Measurements from ENCODE around the gene OGDH.

Gene OGDH

GRCh38 chr7:44667190-44667589 lies 60.8 kb downstream of the OGDH start:
- TF ChIP-seq ZFX (IDR thresholded peaks at IDR 0.05) (no peak), CTCF (conservative IDR thresholded peaks at IDR 0.05) (no peak)

GRCh38 chr7:44671069-44671468 lies 64.6 kb downstream of the OGDH start:
- no peak overlapping the region for H3K27ac ChIP-seq
- TF ChIP-seq CTCF (conservative IDR thresholded peaks at IDR 0.05) (no peak), ZFX (IDR thresholded peaks at IDR 0.05) (no peak)

More at GRCh38 chr7:44667190-44667589, 60.8 kb downstream of the OGDH start:
- no peak overlapping the region for H3K27ac ChIP-seq

- TF ChIP-seq CTCF (conservative IDR thresholded peaks at IDR 0.05) (no peak), ZFX (IDR thresholded peaks at IDR 0.05) (no peak)
- H3K27ac ChIP-seq: no peak overlapping the region
These were observed 66.9 kb downstream of the OGDH start for GRCh38 chr7:44673324-44673723.

- no peak for TF ChIP-seq ZFX (IDR thresholded peaks at IDR 0.05)
- no peak for TF ChIP-seq CTCF (conservative IDR thresholded peaks at IDR 0.05)
- H3K27ac ChIP-seq: no peak overlapping the region
These were observed 67.3 kb downstream of the OGDH start for GRCh38 chr7:44673771-44674170.

GRCh38 chr7:44674381-44674780 lies 68.0 kb downstream of the OGDH start:
- TF ChIP-seq ZFX (IDR thresholded peaks at IDR 0.05): no peak
- TF ChIP-seq CTCF (conservative IDR thresholded peaks at IDR 0.05): no peak
- no peak overlapping the region for H3K27ac ChIP-seq

GRCh38 chr7:44676776-44677175 lies 70.3 kb downstream of the OGDH start:
- TF ChIP-seq ZFX (IDR thresholded peaks at IDR 0.05) (no peak), CTCF (conservative IDR thresholded peaks at IDR 0.05) (no peak)

GRCh38 chr7:44678101-44678470 lies 71.7 kb downstream of the OGDH start:
- no peak for TF ChIP-seq CTCF (conservative IDR thresholded peaks at IDR 0.05)
- TF ChIP-seq ZFX (IDR thresholded peaks at IDR 0.05): no peak
- no peak overlapping the region for H3K27ac ChIP-seq

More at GRCh38 chr7:44676776-44677175, 70.3 kb downstream of the OGDH start:
- H3K27ac ChIP-seq: no peak overlapping the region
